HEK293 (cell line): ENCODE results near the gene CHMP1A.

ENCODE experiments used
- MEIS1 ChIP-seq: sonication (generic); formaldehyde crosslinking; IDR thresholded peaks from 2 replicates; pipeline ENCODE4 v1.8.1; 2022; ENCODE audit warnings: missing genetic modification reagents, mild to moderate bottlenecking, borderline replicate concordance
- ZFP69B ChIP-seq: fragments of 450-650 bp; formaldehyde crosslinking; IDR thresholded peaks from 2 replicates; pipeline ENCODE4 v1.5.1; 2016; ENCODE audit warnings: missing biosample characterization, missing genetic modification characterization
- ZNF146 ChIP-seq: fragments of 450-650 bp; formaldehyde crosslinking; IDR thresholded peaks from 2 replicates; pipeline ENCODE4 v1.5.1; 2016; ENCODE audit warnings: missing biosample characterization, missing genetic modification characterization
- ZNF155 ChIP-seq: fragments of 450-650 bp; formaldehyde crosslinking; IDR thresholded peaks from 2 replicates; pipeline ENCODE4 v1.5.1; 2016; ENCODE audit warnings: missing biosample characterization, missing genetic modification characterization
- ZNF169 ChIP-seq: fragments of 450-650 bp; formaldehyde crosslinking; IDR thresholded peaks from 2 replicates; pipeline ENCODE4 v1.5.1; 2016; ENCODE audit warnings: missing biosample characterization, missing genetic modification characterization
- ZNF302 ChIP-seq: fragments of 450-650 bp; formaldehyde crosslinking; IDR thresholded peaks from 2 replicates; pipeline ENCODE4 v1.5.1; 2016; ENCODE audit warnings: missing biosample characterization, missing genetic modification characterization, low read depth
- ZNF404 ChIP-seq: fragments of 450-650 bp; formaldehyde crosslinking; IDR thresholded peaks from 2 replicates; pipeline ENCODE4 v1.5.1; 2017; ENCODE audit warnings: missing biosample characterization, missing genetic modification characterization
- ZNF48 ChIP-seq: fragments of 450-650 bp; formaldehyde crosslinking; IDR thresholded peaks from 2 replicates; pipeline ENCODE4 v1.5.1; 2016; ENCODE audit warnings: missing biosample characterization, missing genetic modification characterization
- ZNF529 ChIP-seq: fragments of 450-650 bp; formaldehyde crosslinking; IDR thresholded peaks from 2 replicates; pipeline ENCODE4 v1.5.1; 2017; ENCODE audit warnings: missing genetic modification characterization, missing biosample characterization; ENCODE audit not compliant: insufficient replicate concordance
- ZNF561 ChIP-seq: fragments of 450-650 bp; IDR thresholded peaks from 2 replicates; pipeline ENCODE4 v1.5.1; 2018; ENCODE audit warnings: missing biosample characterization, missing genetic modification characterization, borderline replicate concordance
- ZNF660 ChIP-seq: fragments of 450-650 bp; IDR thresholded peaks from 2 replicates; pipeline ENCODE4 v1.5.1; 2018; ENCODE audit warnings: missing biosample characterization, mild to moderate bottlenecking, missing genetic modification characterization
- ZNF792 ChIP-seq: fragments of 450-650 bp; formaldehyde crosslinking; IDR thresholded peaks from 2 replicates; pipeline ENCODE4 v1.5.1; 2016; ENCODE audit warnings: missing biosample characterization, missing genetic modification characterization
- ZNF837 ChIP-seq: fragments of 450-650 bp; formaldehyde crosslinking; IDR thresholded peaks from 2 replicates; pipeline ENCODE4 v1.5.1; 2016; ENCODE audit warnings: missing biosample characterization, missing genetic modification characterization
- ZNF843 ChIP-seq: fragments of 450-650 bp; formaldehyde crosslinking; IDR thresholded peaks from 2 replicates; pipeline ENCODE4 v1.5.1; 2016; ENCODE audit warnings: missing biosample characterization, missing genetic modification characterization
- TF ChIP-seq, protein P1 (sequence below): fragments of 450-650 bp; IDR thresholded peaks from 2 replicates; pipeline ENCODE4 v1.5.1; 2018; ENCODE audit warnings: missing biosample characterization, mild to moderate bottlenecking, missing genetic modification characterization
- TF ChIP-seq, protein P2 (sequence below): fragments of 450-650 bp; formaldehyde crosslinking; IDR thresholded peaks from 2 replicates; pipeline ENCODE4 v1.5.1; 2017; ENCODE audit warnings: missing biosample characterization, missing genetic modification characterization
- TF ChIP-seq, protein P3 (sequence below): fragments of 450-650 bp; formaldehyde crosslinking; IDR thresholded peaks from 2 replicates; pipeline ENCODE4 v1.5.1; 2017; ENCODE audit warnings: missing biosample characterization, mild to moderate bottlenecking, missing genetic modification characterization, moderate library complexity
- TF ChIP-seq, protein P4 (sequence below): fragments of 450-650 bp; formaldehyde crosslinking; IDR thresholded peaks from 2 replicates; pipeline ENCODE4 v1.5.1; 2016; ENCODE audit warnings: missing biosample characterization, missing genetic modification characterization, borderline replicate concordance
- TF ChIP-seq, protein P5 (sequence below): fragments of 450-650 bp; formaldehyde crosslinking; IDR thresholded peaks from 2 replicates; pipeline ENCODE4 v1.5.1; 2016; ENCODE audit warnings: missing biosample characterization, missing genetic modification characterization
- TF ChIP-seq, protein P6 (sequence below): sonication (generic); formaldehyde crosslinking; IDR thresholded peaks from 2 replicates; pipeline ENCODE4 v1.8.1; 2022; ENCODE audit warnings: mild to moderate bottlenecking, moderate library complexity, missing genetic modification reagents
- TF ChIP-seq, protein P7 (sequence below): fragments of 450-650 bp; formaldehyde crosslinking; IDR thresholded peaks from 2 replicates; pipeline ENCODE4 v1.5.1; 2016; ENCODE audit warnings: missing biosample characterization, missing genetic modification characterization
- TF ChIP-seq, protein P8 (sequence below): fragments of 450-650 bp; formaldehyde crosslinking; IDR thresholded peaks from 2 replicates; pipeline ENCODE4 v1.5.1; 2016; ENCODE audit warnings: missing biosample characterization, missing genetic modification characterization

The CHMP1A gene

DNA sequence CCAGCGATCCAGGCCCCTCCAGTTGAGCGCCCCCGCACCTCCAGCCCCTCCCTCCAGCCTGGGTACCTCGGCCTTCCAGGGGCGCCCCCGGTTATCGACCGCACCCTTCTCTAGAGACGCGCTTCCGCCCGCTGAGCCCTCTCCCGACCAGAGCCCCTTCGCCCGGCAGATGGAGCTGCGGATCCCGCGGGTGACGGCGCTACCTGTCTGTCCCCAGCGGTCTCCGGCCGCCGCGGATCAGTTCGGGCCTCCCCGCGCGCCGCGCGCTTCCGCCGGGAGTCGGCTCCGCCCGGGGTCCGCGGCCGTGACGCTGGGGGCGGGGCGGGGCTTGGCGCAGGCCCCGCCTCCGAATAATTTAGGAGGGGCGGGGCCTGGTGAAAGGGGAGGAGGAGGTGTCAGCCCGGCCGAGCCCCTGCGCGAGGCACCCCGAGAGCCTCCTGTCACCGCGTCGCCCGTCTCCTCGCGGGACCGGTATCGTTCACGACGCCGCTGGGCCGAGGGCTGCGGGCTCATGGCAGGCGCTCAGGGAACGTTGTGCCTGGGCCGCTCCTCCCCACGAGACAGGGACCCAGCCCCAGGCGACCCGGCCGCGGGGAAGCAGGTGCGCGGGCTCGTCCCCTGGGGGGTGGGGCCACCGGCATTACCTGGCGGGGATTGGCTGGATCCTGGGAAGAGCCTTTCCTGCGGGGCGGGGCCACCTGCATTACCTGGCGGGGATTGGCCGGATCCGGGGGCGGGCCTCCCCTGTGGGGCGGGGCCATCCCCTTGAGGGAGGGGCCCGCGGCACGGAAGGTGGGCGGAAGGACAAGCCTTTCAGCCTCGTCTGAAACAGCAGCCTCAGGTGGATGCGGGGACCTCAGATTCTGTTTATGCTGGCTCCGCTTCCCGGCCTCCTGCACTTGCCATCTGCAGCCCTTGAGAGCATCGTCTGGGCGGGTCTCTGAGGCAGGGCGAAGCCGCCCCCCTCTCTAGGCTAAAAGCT is 44.2 kb upstream of the CHMP1A start, which contains the start of gene SPATA2L (continued):
- 0 out of 2 replicates have a peak, but pooled peaks have one; percentile 37 for TF ChIP-seq ZNF660 (tag by site-specific recombination)
- TF ChIP-seq, protein P1, sequence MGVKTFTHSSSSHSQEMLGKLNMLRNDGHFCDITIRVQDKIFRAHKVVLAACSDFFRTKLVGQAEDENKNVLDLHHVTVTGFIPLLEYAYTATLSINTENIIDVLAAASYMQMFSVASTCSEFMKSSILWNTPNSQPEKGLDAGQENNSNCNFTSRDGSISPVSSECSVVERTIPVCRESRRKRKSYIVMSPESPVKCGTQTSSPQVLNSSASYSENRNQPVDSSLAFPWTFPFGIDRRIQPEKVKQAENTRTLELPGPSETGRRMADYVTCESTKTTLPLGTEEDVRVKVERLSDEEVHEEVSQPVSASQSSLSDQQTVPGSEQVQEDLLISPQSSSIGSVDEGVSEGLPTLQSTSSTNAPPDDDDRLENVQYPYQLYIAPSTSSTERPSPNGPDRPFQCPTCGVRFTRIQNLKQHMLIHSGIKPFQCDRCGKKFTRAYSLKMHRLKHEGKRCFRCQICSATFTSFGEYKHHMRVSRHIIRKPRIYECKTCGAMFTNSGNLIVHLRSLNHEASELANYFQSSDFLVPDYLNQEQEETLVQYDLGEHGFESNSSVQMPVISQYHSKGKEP (tag by site-specific recombination), result no peak
- TF ChIP-seq, protein P2, sequence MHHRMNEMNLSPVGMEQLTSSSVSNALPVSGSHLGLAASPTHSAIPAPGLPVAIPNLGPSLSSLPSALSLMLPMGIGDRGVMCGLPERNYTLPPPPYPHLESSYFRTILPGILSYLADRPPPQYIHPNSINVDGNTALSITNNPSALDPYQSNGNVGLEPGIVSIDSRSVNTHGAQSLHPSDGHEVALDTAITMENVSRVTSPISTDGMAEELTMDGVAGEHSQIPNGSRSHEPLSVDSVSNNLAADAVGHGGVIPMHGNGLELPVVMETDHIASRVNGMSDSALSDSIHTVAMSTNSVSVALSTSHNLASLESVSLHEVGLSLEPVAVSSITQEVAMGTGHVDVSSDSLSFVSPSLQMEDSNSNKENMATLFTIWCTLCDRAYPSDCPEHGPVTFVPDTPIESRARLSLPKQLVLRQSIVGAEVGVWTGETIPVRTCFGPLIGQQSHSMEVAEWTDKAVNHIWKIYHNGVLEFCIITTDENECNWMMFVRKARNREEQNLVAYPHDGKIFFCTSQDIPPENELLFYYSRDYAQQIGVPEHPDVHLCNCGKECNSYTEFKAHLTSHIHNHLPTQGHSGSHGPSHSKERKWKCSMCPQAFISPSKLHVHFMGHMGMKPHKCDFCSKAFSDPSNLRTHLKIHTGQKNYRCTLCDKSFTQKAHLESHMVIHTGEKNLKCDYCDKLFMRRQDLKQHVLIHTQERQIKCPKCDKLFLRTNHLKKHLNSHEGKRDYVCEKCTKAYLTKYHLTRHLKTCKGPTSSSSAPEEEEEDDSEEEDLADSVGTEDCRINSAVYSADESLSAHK (tag by site-specific recombination), result no peak
- TF ChIP-seq, protein P3, sequence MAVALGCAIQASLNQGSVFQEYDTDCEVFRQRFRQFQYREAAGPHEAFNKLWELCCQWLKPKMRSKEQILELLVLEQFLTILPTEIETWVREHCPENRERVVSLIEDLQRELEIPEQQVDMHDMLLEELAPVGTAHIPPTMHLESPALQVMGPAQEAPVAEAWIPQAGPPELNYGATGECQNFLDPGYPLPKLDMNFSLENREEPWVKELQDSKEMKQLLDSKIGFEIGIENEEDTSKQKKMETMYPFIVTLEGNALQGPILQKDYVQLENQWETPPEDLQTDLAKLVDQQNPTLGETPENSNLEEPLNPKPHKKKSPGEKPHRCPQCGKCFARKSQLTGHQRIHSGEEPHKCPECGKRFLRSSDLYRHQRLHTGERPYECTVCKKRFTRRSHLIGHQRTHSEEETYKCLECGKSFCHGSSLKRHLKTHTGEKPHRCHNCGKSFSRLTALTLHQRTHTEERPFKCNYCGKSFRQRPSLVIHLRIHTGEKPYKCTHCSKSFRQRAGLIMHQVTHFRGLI (tag by site-specific recombination), result peak; percentile 43; the same call in 1 of the 2 replicates
- no peak for TF ChIP-seq ZNF529 (tag by site-specific recombination)
- no peak for TF ChIP-seq ZNF792
- TF ChIP-seq, protein P4, sequence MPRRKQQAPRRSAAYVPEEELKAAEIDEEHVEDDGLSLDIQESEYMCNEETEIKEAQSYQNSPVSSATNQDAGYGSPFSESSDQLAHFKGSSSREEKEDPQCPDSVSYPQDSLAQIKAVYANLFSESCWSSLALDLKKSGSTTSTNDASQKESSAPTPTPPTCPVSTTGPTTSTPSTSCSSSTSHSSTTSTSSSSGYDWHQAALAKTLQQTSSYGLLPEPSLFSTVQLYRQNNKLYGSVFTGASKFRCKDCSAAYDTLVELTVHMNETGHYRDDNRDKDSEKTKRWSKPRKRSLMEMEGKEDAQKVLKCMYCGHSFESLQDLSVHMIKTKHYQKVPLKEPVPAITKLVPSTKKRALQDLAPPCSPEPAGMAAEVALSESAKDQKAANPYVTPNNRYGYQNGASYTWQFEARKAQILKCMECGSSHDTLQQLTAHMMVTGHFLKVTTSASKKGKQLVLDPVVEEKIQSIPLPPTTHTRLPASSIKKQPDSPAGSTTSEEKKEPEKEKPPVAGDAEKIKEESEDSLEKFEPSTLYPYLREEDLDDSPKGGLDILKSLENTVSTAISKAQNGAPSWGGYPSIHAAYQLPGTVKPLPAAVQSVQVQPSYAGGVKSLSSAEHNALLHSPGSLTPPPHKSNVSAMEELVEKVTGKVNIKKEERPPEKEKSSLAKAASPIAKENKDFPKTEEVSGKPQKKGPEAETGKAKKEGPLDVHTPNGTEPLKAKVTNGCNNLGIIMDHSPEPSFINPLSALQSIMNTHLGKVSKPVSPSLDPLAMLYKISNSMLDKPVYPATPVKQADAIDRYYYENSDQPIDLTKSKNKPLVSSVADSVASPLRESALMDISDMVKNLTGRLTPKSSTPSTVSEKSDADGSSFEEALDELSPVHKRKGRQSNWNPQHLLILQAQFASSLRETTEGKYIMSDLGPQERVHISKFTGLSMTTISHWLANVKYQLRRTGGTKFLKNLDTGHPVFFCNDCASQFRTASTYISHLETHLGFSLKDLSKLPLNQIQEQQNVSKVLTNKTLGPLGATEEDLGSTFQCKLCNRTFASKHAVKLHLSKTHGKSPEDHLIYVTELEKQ (tag by site-specific recombination), result no peak
- no peak for TF ChIP-seq ZNF155
- TF ChIP-seq ZNF561 (tag by site-specific recombination), result no peak
- TF ChIP-seq, protein P5, sequence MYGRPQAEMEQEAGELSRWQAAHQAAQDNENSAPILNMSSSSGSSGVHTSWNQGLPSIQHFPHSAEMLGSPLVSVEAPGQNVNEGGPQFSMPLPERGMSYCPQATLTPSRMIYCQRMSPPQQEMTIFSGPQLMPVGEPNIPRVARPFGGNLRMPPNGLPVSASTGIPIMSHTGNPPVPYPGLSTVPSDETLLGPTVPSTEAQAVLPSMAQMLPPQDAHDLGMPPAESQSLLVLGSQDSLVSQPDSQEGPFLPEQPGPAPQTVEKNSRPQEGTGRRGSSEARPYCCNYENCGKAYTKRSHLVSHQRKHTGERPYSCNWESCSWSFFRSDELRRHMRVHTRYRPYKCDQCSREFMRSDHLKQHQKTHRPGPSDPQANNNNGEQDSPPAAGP (tag by site-specific recombination), result no peak
- TF ChIP-seq, protein P6, sequence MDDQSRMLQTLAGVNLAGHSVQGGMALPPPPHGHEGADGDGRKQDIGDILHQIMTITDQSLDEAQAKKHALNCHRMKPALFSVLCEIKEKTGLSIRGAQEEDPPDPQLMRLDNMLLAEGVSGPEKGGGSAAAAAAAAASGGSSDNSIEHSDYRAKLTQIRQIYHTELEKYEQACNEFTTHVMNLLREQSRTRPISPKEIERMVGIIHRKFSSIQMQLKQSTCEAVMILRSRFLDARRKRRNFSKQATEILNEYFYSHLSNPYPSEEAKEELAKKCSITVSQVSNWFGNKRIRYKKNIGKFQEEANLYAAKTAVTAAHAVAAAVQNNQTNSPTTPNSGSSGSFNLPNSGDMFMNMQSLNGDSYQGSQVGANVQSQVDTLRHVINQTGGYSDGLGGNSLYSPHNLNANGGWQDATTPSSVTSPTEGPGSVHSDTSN (CRISPR knock-in tag), result 0 out of 2 replicates have a peak, but pooled peaks have one; percentile 59
- no peak for TF ChIP-seq ZFP69B (tag by site-specific recombination)
- TF ChIP-seq ZNF146 (tag by site-specific recombination), result no peak
- no peak for TF ChIP-seq ZNF169
- TF ChIP-seq ZNF302 (tag by site-specific recombination), result no peak
- TF ChIP-seq ZNF837 (tag by site-specific recombination), result no peak
- TF ChIP-seq, protein P7, sequence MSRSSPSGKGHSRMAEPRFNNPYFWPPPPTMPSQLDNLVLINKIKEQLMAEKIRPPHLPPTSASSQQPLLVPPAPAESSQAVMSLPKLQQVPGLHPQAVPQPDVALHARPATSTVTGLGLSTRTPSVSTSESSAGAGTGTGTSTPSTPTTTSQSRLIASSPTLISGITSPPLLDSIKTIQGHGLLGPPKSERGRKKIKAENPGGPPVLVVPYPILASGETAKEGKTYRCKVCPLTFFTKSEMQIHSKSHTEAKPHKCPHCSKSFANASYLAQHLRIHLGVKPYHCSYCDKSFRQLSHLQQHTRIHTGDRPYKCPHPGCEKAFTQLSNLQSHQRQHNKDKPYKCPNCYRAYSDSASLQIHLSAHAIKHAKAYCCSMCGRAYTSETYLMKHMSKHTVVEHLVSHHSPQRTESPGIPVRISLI, result no peak
- TF ChIP-seq ZNF404 (tag by site-specific recombination), result no peak
- TF ChIP-seq ZNF843 (tag by site-specific recombination), result no peak
- TF ChIP-seq MEIS1 (CRISPR knock-in tag), result no peak
- TF ChIP-seq ZNF48 (tag by site-specific recombination), result no peak
- TF ChIP-seq, protein P8, sequence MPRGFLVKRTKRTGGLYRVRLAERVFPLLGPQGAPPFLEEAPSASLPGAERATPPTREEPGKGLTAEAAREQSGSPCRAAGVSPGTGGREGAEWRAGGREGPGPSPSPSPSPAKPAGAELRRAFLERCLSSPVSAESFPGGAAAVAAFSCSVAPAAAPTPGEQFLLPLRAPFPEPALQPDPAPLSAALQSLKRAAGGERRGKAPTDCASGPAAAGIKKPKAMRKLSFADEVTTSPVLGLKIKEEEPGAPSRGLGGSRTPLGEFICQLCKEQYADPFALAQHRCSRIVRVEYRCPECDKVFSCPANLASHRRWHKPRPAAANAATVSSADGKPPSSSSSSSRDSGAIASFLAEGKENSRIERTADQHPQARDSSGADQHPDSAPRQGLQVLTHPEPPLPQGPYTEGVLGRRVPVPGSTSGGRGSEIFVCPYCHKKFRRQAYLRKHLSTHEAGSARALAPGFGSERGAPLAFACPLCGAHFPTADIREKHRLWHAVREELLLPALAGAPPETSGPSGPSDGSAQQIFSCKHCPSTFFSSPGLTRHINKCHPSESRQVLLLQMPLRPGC (tag by site-specific recombination), result no peak
